HEK293 (cell line): ENCODE measurements around the gene ATRNL1.

Experiments
- CTCF ChIA-PET: fragments of 350-600 bp; formaldehyde crosslinking; extraction: SDS; loops from one replicate; lab custom pipeline; 2021; ENCODE audit warnings: antibody characterized with exemption; lab: Yijun Ruan, JAX
- POLR2A ChIA-PET: fragments of 300-600 bp; formaldehyde crosslinking; extraction: SDS; loops from one replicate; lab custom pipeline; 2020; ENCODE audit warnings: antibody characterized with exemption, inconsistent platforms; lab: Yijun Ruan, JAX
- H3K27ac ChIP-seq: fragments of 200-500 bp; sonication (Bioruptor generic); 2 replicates; pipeline ENCODE4 v1.5.1; 2014; ENCODE audit warnings: low read depth, low read length, control low read depth, inconsistent platforms; ENCODE audit errors: extremely low read depth
- H3K36me3 ChIP-seq, 2 experiments: fragments of 200-500 bp in 1 of 2; sonication (Bioruptor generic) in 1 of 2; 1 replicate in 1 of 2; 2 replicates in 1 of 2; pipeline ENCODE4 v1.5.1; 2014 to 2017; ENCODE audit warnings: inconsistent platforms in 2 of 2, low read length in 2 of 2; ENCODE audit not compliant: control insufficient read depth in 2 of 2, insufficient read depth in 1 of 2
- H3K4me1 ChIP-seq: fragments of 200-500 bp; sonication (Bioruptor generic); 2 replicates; pipeline ENCODE4 v1.5.1; 2014; ENCODE audit warnings: mild to moderate bottlenecking, low read length, inconsistent platforms; ENCODE audit not compliant: control insufficient read depth, insufficient read depth
- H3K4me3 ChIP-seq: 2 replicates; pipeline ENCODE4 v1.5.1; 2011; ENCODE audit warnings: low read depth, mild to moderate bottlenecking, control low read depth, low read length, moderate library complexity
- H3K9me3 ChIP-seq: fragments of 200-500 bp; sonication (Bioruptor generic); 2 replicates; pipeline ENCODE4 v1.5.1; 2014; ENCODE audit warnings: low read depth, low read length, inconsistent platforms; ENCODE audit not compliant: control insufficient read depth, insufficient read depth
- BCL11A ChIP-seq: fragments of 450-650 bp; formaldehyde crosslinking; IDR thresholded peaks from 2 replicates; pipeline ENCODE4 v1.5.1; 2016; ENCODE audit warnings: low read depth, missing biosample characterization, missing genetic modification characterization
- SETDB1 ChIP-seq: IDR thresholded peaks from one replicate; pipeline ENCODE4 v1.6.1; 2017; ENCODE audit warnings: mild to moderate bottlenecking, low read length, moderate library complexity, mixed read lengths; ENCODE audit not compliant: insufficient read length
- SP7 ChIP-seq: fragments of 450-650 bp; formaldehyde crosslinking; IDR thresholded peaks from 2 replicates; pipeline ENCODE4 v1.5.1; 2016; ENCODE audit warnings: missing biosample characterization, missing genetic modification characterization
- ZBTB48 ChIP-seq: fragments of 450-650 bp; formaldehyde crosslinking; IDR thresholded peaks from 2 replicates; pipeline ENCODE4 v1.5.1; 2016; ENCODE audit warnings: missing biosample characterization, missing genetic modification characterization
- ZBTB8A ChIP-seq: fragments of 450-650 bp; formaldehyde crosslinking; IDR thresholded peaks from 2 replicates; pipeline ENCODE4 v1.5.1; 2016; ENCODE audit warnings: missing biosample characterization, missing genetic modification characterization
- ZIC2 ChIP-seq: fragments of 450-650 bp; formaldehyde crosslinking; IDR thresholded peaks from 2 replicates; pipeline ENCODE4 v1.5.1; 2016; ENCODE audit warnings: missing biosample characterization, missing genetic modification characterization
- ZNF121 ChIP-seq: fragments of 450-650 bp; formaldehyde crosslinking; IDR thresholded peaks from 2 replicates; pipeline ENCODE4 v1.5.1; 2016; ENCODE audit warnings: missing biosample characterization, missing genetic modification characterization
- ZNF133 ChIP-seq: fragments of 450-650 bp; formaldehyde crosslinking; IDR thresholded peaks from 2 replicates; pipeline ENCODE4 v1.5.1; 2016; ENCODE audit warnings: missing biosample characterization, missing genetic modification characterization
- ZNF302 ChIP-seq: fragments of 450-650 bp; formaldehyde crosslinking; IDR thresholded peaks from 2 replicates; pipeline ENCODE4 v1.5.1; 2016; ENCODE audit warnings: missing biosample characterization, missing genetic modification characterization, low read depth
- ZNF366 ChIP-seq: fragments of 450-650 bp; formaldehyde crosslinking; conservative IDR thresholded peaks from 2 replicates; pipeline ENCODE4 v1.5.1; 2016; ENCODE audit warnings: missing biosample characterization, missing genetic modification characterization
- ZNF621 ChIP-seq: fragments of 450-650 bp; formaldehyde crosslinking; IDR thresholded peaks from 2 replicates; pipeline ENCODE4 v1.5.1; 2017; ENCODE audit warnings: missing biosample characterization, missing genetic modification characterization
- ZNF624 ChIP-seq: fragments of 450-650 bp; formaldehyde crosslinking; IDR thresholded peaks from 2 replicates; pipeline ENCODE4 v1.5.1; 2017; ENCODE audit warnings: missing biosample characterization, missing genetic modification characterization
- ZNF785 ChIP-seq: fragments of 450-650 bp; formaldehyde crosslinking; IDR thresholded peaks from 2 replicates; pipeline ENCODE4 v1.5.1; 2016; ENCODE audit warnings: missing biosample characterization, missing genetic modification characterization
- ZNF791 ChIP-seq: fragments of 450-650 bp; formaldehyde crosslinking; IDR thresholded peaks from 2 replicates; pipeline ENCODE4 v1.5.1; 2016; ENCODE audit warnings: missing biosample characterization, missing genetic modification characterization
- ZNF792 ChIP-seq: fragments of 450-650 bp; formaldehyde crosslinking; IDR thresholded peaks from 2 replicates; pipeline ENCODE4 v1.5.1; 2016; ENCODE audit warnings: missing biosample characterization, missing genetic modification characterization
- ZSCAN30 ChIP-seq: fragments of 450-650 bp; IDR thresholded peaks from 2 replicates; pipeline ENCODE4 v1.5.1; 2018; ENCODE audit warnings: missing biosample characterization, mild to moderate bottlenecking, missing genetic modification characterization, moderate library complexity
- TF ChIP-seq, protein P1 (sequence below): fragments of 450-650 bp; formaldehyde crosslinking; IDR thresholded peaks from 2 replicates; pipeline ENCODE4 v1.5.1; 2016; ENCODE audit warnings: missing biosample characterization, missing genetic modification characterization
- TF ChIP-seq, protein P2 (sequence below): fragments of 450-650 bp; formaldehyde crosslinking; IDR thresholded peaks from 2 replicates; pipeline ENCODE4 v1.5.1; 2016; ENCODE audit warnings: missing biosample characterization, missing genetic modification characterization
- TF ChIP-seq, protein P3 (sequence below): fragments of 450-650 bp; formaldehyde crosslinking; IDR thresholded peaks from 2 replicates; pipeline ENCODE4 v1.5.1; 2017; ENCODE audit warnings: missing biosample characterization, missing genetic modification characterization
- TF ChIP-seq, protein P4 (sequence below): fragments of 450-650 bp; formaldehyde crosslinking; conservative IDR thresholded peaks from 2 replicates; pipeline ENCODE4 v1.5.1; 2016; ENCODE audit warnings: low read depth, missing biosample characterization, missing genetic modification characterization
- TF ChIP-seq, protein P5 (sequence below): fragments of 450-650 bp; formaldehyde crosslinking; IDR thresholded peaks from 2 replicates; pipeline ENCODE4 v1.5.1; 2016; ENCODE audit warnings: missing biosample characterization, missing genetic modification characterization, low read depth

ATRNL1 gene

DNA sequence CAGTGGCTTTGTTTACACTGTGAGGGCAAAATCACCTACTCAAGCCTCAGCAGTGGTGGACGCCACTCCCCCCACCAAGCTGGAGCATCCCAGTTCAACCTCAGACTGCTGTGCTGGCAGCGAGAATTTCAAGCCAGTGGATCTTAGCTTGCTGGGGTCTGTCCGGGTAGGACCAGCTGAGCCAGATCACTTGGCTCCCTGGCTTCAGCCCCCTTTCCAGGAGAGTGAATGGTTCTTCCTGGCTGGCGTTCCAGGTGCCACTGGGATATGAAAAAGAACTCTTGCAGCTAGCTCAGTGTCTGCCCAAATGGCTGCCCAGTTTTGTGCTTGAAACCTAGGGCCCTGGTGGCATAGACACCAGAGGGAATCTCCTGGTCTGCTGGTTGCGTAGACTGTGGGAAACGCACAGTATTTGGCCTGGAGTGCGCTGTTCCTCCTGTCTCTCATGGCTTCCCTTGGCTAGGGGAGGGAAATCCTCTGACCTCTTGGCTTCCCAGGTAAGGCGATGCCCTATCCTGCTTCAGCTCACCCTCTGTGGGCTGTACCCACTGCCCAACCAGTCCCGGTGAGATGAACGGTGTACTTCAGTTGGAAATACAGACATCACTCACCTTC lies 398.5 kb downstream of the ATRNL1 start (continued):
- TF ChIP-seq ZNF785 (no peak), BCL11A (tag by site-specific recombination) (no peak)

DNA sequence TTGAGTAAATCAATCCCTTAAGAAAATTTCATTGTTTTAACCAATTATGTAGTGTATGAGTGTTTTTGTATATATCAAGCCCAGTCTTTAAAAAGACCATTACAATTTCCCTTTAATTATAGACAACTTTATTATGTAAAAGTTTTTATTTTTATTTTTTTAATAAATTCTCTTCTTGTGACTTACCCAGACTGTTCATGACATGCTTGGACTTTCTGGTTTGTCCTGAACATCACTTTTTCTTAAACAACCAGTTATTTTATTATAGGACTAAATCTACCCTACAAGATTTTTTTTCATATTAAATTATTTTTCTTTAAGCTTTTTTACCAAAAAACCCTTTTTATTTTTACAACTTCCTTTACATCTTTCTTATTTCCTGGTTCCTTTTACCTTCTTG lies 410.4 kb downstream of the ATRNL1 start:
- TF ChIP-seq, protein P1, sequence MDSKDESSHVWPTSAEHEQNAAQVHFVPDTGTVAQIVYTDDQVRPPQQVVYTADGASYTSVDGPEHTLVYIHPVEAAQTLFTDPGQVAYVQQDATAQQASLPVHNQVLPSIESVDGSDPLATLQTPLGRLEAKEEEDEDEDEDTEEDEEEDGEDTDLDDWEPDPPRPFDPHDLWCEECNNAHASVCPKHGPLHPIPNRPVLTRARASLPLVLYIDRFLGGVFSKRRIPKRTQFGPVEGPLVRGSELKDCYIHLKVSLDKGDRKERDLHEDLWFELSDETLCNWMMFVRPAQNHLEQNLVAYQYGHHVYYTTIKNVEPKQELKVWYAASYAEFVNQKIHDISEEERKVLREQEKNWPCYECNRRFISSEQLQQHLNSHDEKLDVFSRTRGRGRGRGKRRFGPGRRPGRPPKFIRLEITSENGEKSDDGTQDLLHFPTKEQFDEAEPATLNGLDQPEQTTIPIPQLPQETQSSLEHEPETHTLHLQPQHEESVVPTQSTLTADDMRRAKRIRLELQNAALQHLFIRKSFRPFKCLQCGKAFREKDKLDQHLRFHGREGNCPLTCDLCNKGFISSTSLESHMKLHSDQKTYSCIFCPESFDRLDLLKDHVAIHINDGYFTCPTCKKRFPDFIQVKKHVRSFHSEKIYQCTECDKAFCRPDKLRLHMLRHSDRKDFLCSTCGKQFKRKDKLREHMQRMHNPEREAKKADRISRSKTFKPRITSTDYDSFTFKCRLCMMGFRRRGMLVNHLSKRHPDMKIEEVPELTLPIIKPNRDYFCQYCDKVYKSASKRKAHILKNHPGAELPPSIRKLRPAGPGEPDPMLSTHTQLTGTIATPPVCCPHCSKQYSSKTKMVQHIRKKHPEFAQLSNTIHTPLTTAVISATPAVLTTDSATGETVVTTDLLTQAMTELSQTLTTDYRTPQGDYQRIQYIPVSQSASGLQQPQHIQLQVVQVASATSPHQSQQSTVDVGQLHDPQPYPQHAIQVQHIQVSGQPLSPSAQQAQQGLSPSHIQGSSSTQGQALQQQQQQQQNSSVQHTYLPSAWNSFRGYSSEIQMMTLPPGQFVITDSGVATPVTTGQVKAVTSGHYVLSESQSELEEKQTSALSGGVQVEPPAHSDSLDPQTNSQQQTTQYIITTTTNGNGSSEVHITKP = no peak
- TF ChIP-seq ZNF302 (tag by site-specific recombination) (no peak), SETDB1 (peak; percentile 86)
- TF ChIP-seq, protein P2, sequence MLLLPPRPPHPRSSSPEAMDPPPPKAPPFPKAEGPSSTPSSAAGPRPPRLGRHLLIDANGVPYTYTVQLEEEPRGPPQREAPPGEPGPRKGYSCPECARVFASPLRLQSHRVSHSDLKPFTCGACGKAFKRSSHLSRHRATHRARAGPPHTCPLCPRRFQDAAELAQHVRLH = no peak
- CTCF ChIA-PET = no interaction called here
- H3K4me1 ChIP-seq = no peaks in the 10 kb centered on the region
- no peaks in the 10 kb centered on the region for H3K36me3 ChIP-seq
- no peak overlapping the region for H3K4me3 ChIP-seq
- POLR2A ChIA-PET = no interaction called here
- no peaks in the 10 kb centered on the region for H3K9me3 ChIP-seq
- no peak overlapping the region for H3K27ac ChIP-seq

DNA sequence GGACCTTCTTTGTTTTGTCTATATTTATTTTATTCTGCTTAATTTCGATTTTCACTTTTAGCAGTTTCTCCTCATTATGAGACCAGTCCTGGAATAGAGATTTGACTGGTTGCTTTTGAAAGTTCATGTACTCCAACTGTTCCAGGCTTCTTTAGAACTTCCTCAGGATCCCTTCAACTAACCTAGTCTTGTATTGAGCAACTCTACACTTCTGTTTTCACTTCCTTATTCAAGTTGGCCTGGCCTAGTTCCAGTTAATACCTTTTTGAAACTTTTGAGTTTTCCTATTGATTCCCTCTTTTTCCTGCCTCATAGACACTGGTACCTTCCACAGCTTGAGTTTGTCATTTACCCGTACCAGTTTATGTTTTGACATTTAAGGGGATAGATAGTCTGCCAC lies 421.7 kb downstream of the ATRNL1 start:
- no peaks in the 10 kb centered on the region for H3K36me3 ChIP-seq
- POLR2A ChIA-PET = interaction anchor here (0.6 kb wide), 1 partner anchor 159 kb away, joined by 3 read pairs; no protein-coding TSS in a partner anchor
- CTCF ChIA-PET = no interaction called here
- TF ChIP-seq, protein P3, sequence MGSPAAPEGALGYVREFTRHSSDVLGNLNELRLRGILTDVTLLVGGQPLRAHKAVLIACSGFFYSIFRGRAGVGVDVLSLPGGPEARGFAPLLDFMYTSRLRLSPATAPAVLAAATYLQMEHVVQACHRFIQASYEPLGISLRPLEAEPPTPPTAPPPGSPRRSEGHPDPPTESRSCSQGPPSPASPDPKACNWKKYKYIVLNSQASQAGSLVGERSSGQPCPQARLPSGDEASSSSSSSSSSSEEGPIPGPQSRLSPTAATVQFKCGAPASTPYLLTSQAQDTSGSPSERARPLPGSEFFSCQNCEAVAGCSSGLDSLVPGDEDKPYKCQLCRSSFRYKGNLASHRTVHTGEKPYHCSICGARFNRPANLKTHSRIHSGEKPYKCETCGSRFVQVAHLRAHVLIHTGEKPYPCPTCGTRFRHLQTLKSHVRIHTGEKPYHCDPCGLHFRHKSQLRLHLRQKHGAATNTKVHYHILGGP (tag by site-specific recombination) = no peak
- TF ChIP-seq ZNF133 (tag by site-specific recombination) (peak; percentile 73), ZNF366 (no peak), SP7 (no peak), ZNF121 (tag by site-specific recombination) (no peak), ZNF624 (tag by site-specific recombination) (no peak), ZNF621 (tag by site-specific recombination) (no peak), ZIC2 (tag by site-specific recombination) (no peak)
- H3K9me3 ChIP-seq = no peaks in the 10 kb centered on the region
- H3K4me3 ChIP-seq = no peak overlapping the region
- no peak overlapping the region for H3K27ac ChIP-seq
- H3K4me1 ChIP-seq = no peaks in the 10 kb centered on the region

DNA sequence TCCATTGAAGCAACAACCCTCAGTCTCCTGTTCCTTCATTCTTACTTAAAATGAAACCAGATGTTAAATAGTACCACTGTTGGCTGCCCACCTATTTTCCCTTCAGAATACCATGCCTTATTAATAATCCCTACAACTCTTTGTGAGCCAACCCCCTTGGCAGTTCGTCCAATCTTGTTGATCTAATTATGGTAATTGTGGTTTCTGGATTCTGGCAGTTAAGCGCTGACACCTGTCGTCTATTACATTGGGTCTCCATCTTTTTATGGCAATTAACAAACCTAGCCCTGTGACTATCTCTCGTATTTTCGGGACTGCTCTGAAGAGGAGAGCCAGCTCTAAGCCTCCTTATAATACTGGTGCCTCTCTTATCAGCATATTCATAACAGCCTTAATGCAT lies 432.0 kb downstream of the ATRNL1 start:
- ChIA-PET POLR2A (no interaction called here), CTCF (no interaction called here)
- H3K4me3 ChIP-seq = no peak overlapping the region
- H3K9me3 ChIP-seq = no peaks in the 10 kb centered on the region
- no peaks in the 10 kb centered on the region for H3K4me1 ChIP-seq
- no peaks in the 10 kb centered on the region for H3K36me3 ChIP-seq
- no peak overlapping the region for H3K27ac ChIP-seq
- no peak for TF ChIP-seq ZBTB8A (tag by site-specific recombination)
- TF ChIP-seq ZSCAN30 = no peak
- no peak for TF ChIP-seq ZNF792 (tag by site-specific recombination)
- no peak for TF ChIP-seq ZNF791 (tag by site-specific recombination)
- TF ChIP-seq, protein P4, sequence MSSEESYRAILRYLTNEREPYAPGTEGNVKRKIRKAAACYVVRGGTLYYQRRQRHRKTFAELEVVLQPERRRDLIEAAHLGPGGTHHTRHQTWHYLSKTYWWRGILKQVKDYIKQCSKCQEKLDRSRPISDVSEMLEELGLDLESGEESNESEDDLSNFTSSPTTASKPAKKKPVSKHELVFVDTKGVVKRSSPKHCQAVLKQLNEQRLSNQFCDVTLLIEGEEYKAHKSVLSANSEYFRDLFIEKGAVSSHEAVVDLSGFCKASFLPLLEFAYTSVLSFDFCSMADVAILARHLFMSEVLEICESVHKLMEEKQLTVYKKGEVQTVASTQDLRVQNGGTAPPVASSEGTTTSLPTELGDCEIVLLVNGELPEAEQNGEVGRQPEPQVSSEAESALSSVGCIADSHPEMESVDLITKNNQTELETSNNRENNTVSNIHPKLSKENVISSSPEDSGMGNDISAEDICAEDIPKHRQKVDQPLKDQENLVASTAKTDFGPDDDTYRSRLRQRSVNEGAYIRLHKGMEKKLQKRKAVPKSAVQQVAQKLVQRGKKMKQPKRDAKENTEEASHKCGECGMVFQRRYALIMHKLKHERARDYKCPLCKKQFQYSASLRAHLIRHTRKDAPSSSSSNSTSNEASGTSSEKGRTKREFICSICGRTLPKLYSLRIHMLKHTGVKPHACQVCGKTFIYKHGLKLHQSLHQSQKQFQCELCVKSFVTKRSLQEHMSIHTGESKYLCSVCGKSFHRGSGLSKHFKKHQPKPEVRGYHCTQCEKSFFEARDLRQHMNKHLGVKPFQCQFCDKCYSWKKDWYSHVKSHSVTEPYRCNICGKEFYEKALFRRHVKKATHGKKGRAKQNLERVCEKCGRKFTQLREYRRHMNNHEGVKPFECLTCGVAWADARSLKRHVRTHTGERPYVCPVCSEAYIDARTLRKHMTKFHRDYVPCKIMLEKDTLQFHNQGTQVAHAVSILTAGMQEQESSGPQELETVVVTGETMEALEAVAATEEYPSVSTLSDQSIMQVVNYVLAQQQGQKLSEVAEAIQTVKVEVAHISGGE (tag by site-specific recombination) = no peak
- TF ChIP-seq, protein P5, sequence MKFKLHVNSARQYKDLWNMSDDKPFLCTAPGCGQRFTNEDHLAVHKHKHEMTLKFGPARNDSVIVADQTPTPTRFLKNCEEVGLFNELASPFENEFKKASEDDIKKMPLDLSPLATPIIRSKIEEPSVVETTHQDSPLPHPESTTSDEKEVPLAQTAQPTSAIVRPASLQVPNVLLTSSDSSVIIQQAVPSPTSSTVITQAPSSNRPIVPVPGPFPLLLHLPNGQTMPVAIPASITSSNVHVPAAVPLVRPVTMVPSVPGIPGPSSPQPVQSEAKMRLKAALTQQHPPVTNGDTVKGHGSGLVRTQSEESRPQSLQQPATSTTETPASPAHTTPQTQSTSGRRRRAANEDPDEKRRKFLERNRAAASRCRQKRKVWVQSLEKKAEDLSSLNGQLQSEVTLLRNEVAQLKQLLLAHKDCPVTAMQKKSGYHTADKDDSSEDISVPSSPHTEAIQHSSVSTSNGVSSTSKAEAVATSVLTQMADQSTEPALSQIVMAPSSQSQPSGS (tag by site-specific recombination) = no peak
- TF ChIP-seq ZBTB48 (tag by site-specific recombination) = no peak
